ENCODE results near the gene LCN15. TPM values are rescaled to one million over a fixed set of nuclear protein-coding genes. Genes with fewer than 3 reads are reported as not detected.

Gene LCN15
- total RNA-seq, 2 experiments from 2014 or later = not detected

DNA sequence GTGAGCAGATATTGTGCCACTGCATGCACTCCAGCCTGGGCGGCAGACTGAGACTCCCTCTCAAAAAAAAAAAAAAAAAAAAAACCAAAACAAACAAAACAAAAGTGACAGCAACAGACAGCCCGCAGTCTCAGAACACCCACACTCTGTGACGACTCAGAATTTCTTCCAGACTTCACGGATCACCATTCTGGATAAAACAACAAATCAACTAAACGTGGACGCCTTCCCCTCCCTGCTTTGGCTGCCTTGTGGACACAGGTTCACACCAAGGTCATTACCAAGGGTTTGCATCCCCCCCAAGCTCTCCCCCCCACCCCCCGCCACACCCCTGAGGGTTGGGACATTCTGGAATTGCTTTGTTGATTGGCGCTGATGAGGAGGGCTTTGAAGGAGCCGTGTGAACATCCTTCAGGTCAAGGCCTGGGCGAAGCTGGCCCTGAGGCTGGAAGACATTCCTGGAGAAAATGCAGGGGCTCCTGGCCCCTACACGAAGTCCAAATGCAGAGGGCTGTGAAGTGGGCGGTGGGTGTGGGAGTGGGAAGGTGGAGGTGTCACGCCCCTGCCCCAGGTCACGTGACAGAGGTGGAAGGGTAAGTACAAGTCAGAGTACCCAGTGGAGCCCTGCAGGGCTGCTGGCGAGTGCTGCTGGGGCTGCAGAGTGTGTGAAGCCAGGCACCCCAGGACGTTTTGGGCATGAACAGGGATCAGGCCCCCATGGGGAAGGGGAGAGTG lies 31.7 kb downstream of the LCN15 start:
- no peak for TF ChIP-seq EZH2phosphoT487 (IDR thresholded peaks at IDR 0.05; ENCODE audit: borderline replicate concordance, low read depth, low read length)
- TF ChIP-seq, protein P1, sequence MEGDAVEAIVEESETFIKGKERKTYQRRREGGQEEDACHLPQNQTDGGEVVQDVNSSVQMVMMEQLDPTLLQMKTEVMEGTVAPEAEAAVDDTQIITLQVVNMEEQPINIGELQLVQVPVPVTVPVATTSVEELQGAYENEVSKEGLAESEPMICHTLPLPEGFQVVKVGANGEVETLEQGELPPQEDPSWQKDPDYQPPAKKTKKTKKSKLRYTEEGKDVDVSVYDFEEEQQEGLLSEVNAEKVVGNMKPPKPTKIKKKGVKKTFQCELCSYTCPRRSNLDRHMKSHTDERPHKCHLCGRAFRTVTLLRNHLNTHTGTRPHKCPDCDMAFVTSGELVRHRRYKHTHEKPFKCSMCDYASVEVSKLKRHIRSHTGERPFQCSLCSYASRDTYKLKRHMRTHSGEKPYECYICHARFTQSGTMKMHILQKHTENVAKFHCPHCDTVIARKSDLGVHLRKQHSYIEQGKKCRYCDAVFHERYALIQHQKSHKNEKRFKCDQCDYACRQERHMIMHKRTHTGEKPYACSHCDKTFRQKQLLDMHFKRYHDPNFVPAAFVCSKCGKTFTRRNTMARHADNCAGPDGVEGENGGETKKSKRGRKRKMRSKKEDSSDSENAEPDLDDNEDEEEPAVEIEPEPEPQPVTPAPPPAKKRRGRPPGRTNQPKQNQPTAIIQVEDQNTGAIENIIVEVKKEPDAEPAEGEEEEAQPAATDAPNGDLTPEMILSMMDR (conservative IDR thresholded peaks at IDR 0.05; ENCODE audit: low read length) = no peak
- DNase-seq (ENCODE audit: low spot score) = no peak
- ChIA-PET POLR2A (no interaction called here), CTCF (ENCODE audit: unreplicated experiment) (no interaction called here)
- no peak overlapping the region for H3K4me3 ChIP-seq (ENCODE audit: low read depth, low read length, poor library complexity, severe bottlenecking)
- peaks cover 3% of the 10 kb centered on the region for H3K36me3 ChIP-seq (ENCODE audit: insufficient read depth, low read length)
- H3K9me3 ChIP-seq (ENCODE audit: low read length) = no peaks in the 10 kb centered on the region
- H3K9me2 ChIP-seq (ENCODE audit: insufficient read depth, low read length) = no peaks in the 10 kb centered on the region
- intact Hi-C loops (cut with micrococcal nuclease; ENCODE audit: unreplicated experiment) = no loop called here
- no peak overlapping the region for H3K4me2 ChIP-seq (ENCODE audit: low read length)
- no peak overlapping the region for H2AFZ ChIP-seq (ENCODE audit: low read length)
- no peaks in the 10 kb centered on the region for H4K20me1 ChIP-seq (ENCODE audit: insufficient read depth, low read length)
- BruUV-seq (replicated peaks) = no TSS peak
- no peak overlapping the region for H3K27ac ChIP-seq (ENCODE audit: low read depth, low read length, poor library complexity, severe bottlenecking)
- peaks cover 11% of the 10 kb centered on the region for H3K4me1 ChIP-seq (ENCODE audit: insufficient read depth, low read length, poor library complexity, severe bottlenecking)
- peaks cover 13% of the 10 kb centered on the region for H3K79me2 ChIP-seq (ENCODE audit: insufficient read depth, low read depth, low read length)

DNA sequence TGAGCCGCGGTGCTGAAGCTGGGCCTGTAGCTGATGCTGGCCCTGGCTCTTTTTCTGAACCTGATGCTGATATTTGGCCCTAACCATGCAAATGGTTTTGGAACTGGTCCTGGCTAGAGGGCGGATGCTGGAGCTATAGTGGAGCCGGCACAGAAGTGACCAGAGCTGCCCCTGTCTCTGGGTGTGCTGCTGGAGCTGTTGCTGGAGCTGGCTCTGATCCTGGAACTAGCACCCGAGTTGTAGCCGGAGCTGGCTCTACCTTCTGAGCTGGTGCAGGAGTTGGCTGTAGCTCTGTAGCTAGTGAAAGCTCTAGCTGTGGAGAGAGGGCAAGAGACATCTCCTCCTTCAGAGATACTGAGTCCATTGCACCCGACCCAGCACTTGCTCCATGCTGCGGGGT lies 34.4 kb downstream of the LCN15 start:
- no TSS peak for BruUV-seq (replicated peaks)
- Histone ChIP-seq H3K27ac (ENCODE audit: low read depth, low read length, poor library complexity, severe bottlenecking) (no peak overlapping the region), H3K9me2 (ENCODE audit: insufficient read depth, low read length) (no peaks in the 10 kb centered on the region), H3K9me3 (ENCODE audit: low read length) (no peaks in the 10 kb centered on the region), H4K20me1 (ENCODE audit: insufficient read depth, low read length) (peaks cover 24% of the 10 kb centered on the region), H3K4me2 (ENCODE audit: low read length) (peak overlapping the region; percentile 76; the same call in 1 of the 2 replicates), H3K4me1 (ENCODE audit: insufficient read depth, low read length, poor library complexity, severe bottlenecking) (peaks cover 26% of the 10 kb centered on the region), H3K79me2 (ENCODE audit: insufficient read depth, low read depth, low read length) (peaks cover 40% of the 10 kb centered on the region), H2AFZ (ENCODE audit: low read length) (no peak overlapping the region), H3K4me3 (ENCODE audit: low read depth, low read length, poor library complexity, severe bottlenecking) (no peak overlapping the region), H3K36me3 (ENCODE audit: insufficient read depth, low read length) (peaks cover 30% of the 10 kb centered on the region)
- intact Hi-C loops (cut with micrococcal nuclease; ENCODE audit: unreplicated experiment) = no loop called here
- no peak for TF ChIP-seq EZH2phosphoT487 (IDR thresholded peaks at IDR 0.05; ENCODE audit: borderline replicate concordance, low read depth, low read length)
- TF ChIP-seq, protein P1 (conservative IDR thresholded peaks at IDR 0.05; ENCODE audit: low read length) = no peak
- no peak for DNase-seq (ENCODE audit: low spot score)
- POLR2A ChIA-PET = interaction anchor here (1.2 kb wide), 1 partner anchor 262 kb away, joined by 3 read pairs; the partner anchor contains the start of gene PAXX
- CTCF ChIA-PET (ENCODE audit: unreplicated experiment) = no interaction called here

DNA sequence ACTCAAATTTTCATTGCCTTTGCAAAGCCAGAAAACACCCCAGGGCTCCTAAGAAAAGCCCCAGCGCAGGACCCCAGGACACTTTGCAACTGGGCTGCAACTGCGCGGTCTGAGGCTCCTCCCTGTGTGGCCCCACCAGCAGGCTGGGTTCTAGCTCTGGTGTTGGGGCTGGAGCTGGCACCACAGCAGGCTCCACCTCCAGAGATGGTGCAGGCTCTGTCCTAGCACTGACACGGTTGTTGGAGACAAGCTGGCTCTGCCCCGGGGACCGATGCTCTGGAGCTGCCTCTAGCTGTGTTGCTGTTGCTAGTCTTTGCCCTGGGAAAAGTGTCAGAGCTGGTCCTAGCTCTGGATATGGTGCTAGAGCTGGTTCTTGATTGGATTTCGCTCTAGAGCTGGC lies 35.2 kb downstream of the LCN15 start:
- H3K4me2 ChIP-seq (ENCODE audit: low read length) = peak overlapping the region; percentile 76
- H3K79me2 ChIP-seq (ENCODE audit: insufficient read depth, low read depth, low read length) = peaks cover 41% of the 10 kb centered on the region
- CTCF ChIA-PET (ENCODE audit: unreplicated experiment) = interaction anchor here (0.6 kb wide), 2 partner anchors 43 to 303 kb away, joined by 5 read pairs; no protein-coding TSS in a partner anchor
- DNase-seq (ENCODE audit: low spot score) = peak; percentile 30
- H3K9me2 ChIP-seq (ENCODE audit: insufficient read depth, low read length) = no peaks in the 10 kb centered on the region
- H3K4me1 ChIP-seq (ENCODE audit: insufficient read depth, low read length, poor library complexity, severe bottlenecking) = peaks cover 32% of the 10 kb centered on the region
- intact Hi-C loops (cut with micrococcal nuclease; ENCODE audit: unreplicated experiment) = no loop called here
- no TSS peak for BruUV-seq (replicated peaks)
- H3K4me3 ChIP-seq (ENCODE audit: low read depth, low read length, poor library complexity, severe bottlenecking) = peak overlapping the region; percentile 100
- peaks cover 37% of the 10 kb centered on the region for H3K36me3 ChIP-seq (ENCODE audit: insufficient read depth, low read length)
- POLR2A ChIA-PET = interaction anchor here (0.6 to 1.2 kb wide), 3 partner anchors 11 to 824 kb away, joined by 3 to 4 read pairs (median 3); partner anchors contain the start of gene PAXX
- H4K20me1 ChIP-seq (ENCODE audit: insufficient read depth, low read length) = peaks cover 24% of the 10 kb centered on the region
- no peaks in the 10 kb centered on the region for H3K9me3 ChIP-seq (ENCODE audit: low read length)
- TF ChIP-seq EZH2phosphoT487 (IDR thresholded peaks at IDR 0.05; ENCODE audit: borderline replicate concordance, low read depth, low read length) = no peak
- TF ChIP-seq, protein P1 (conservative IDR thresholded peaks at IDR 0.05; ENCODE audit: low read length) = no peak
- H2AFZ ChIP-seq (ENCODE audit: low read length) = no peak overlapping the region
- no peak overlapping the region for H3K27ac ChIP-seq (ENCODE audit: low read depth, low read length, poor library complexity, severe bottlenecking)

Measured in OCI-LY7 (cell line).